Measurements from ENCODE around the gene RGS17. TPM values are rescaled to one million over a fixed set of nuclear protein-coding genes. Genes with fewer than 3 reads are reported as not detected.
A peak's percentile ranks its signal among the peaks of the same experiment; 100 is the strongest.

Gene RGS17
- total RNA-seq, 6 experiments from 2014 or later: 0.02 to 0.24 (median 0.09) TPM; not detected in 1

DNA sequence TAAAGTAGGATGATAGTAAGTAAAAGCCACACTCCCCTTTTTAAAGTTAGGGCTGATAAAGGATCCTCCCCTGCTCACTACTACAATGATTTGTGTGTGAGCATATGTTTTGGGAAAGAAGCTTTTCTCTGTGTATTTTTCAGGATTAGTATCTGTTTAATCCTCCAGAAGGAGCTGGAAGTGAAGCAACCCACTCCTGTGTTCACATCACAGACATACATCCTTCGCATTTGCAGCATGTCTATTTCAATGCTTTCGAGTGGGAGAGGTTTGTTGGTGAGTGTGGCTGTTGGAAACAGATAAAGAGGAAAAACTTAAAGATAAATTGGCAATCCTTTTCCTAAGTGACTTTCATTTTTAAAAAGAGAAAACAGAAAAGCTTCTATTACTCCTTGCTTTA, 31.6 kb upstream of the RGS17 start:
- H3K4me3 Mint-ChIP-seq: no peak overlapping the region
- TF ChIP-seq, protein P1, sequence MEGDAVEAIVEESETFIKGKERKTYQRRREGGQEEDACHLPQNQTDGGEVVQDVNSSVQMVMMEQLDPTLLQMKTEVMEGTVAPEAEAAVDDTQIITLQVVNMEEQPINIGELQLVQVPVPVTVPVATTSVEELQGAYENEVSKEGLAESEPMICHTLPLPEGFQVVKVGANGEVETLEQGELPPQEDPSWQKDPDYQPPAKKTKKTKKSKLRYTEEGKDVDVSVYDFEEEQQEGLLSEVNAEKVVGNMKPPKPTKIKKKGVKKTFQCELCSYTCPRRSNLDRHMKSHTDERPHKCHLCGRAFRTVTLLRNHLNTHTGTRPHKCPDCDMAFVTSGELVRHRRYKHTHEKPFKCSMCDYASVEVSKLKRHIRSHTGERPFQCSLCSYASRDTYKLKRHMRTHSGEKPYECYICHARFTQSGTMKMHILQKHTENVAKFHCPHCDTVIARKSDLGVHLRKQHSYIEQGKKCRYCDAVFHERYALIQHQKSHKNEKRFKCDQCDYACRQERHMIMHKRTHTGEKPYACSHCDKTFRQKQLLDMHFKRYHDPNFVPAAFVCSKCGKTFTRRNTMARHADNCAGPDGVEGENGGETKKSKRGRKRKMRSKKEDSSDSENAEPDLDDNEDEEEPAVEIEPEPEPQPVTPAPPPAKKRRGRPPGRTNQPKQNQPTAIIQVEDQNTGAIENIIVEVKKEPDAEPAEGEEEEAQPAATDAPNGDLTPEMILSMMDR (IDR thresholded peaks at IDR 0.05): no peak
- peaks cover 5% of the 10 kb centered on the region; the same call in 1 of the 2 replicates for H3K9me3 Mint-ChIP-seq
- H3K27ac Mint-ChIP-seq: no peak overlapping the region
- peaks cover 14% of the 10 kb centered on the region for H3K4me1 Mint-ChIP-seq (ENCODE audit: low read depth)
- peaks cover 4% of the 10 kb centered on the region for H3K27me3 Mint-ChIP-seq (ENCODE audit: insufficient read depth)
- no peaks in the 10 kb centered on the region for H3K36me3 Mint-ChIP-seq (ENCODE audit: low read depth)
- DNase-seq: no peak

DNA sequence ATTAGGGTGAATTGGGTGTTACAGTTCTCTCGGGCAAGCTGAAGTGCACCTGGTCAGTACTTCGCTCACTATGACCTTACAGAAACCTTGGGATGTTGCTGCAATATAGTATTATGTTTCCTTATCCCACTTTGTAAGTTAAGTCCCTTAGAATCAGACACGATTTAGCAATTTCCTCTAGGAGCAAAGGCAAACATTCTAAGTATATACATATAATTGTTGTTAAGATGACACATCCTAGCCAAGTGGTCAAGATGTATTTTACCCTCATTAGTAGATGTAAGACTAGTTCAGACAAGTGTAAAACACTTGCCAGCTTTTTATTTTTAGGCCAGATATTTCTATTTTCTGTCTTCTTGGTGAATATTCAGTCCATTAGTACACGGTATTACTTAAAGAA, 31.1 kb upstream of the RGS17 start:
- peaks cover 5% of the 10 kb centered on the region; the same call in 1 of the 2 replicates for H3K9me3 Mint-ChIP-seq
- no peak overlapping the region for H3K27ac Mint-ChIP-seq
- H3K36me3 Mint-ChIP-seq (ENCODE audit: low read depth): no peaks in the 10 kb centered on the region
- no peak overlapping the region for H3K4me3 Mint-ChIP-seq
- TF ChIP-seq, protein P1 (IDR thresholded peaks at IDR 0.05): no peak
- peaks cover 9% of the 10 kb centered on the region for H3K4me1 Mint-ChIP-seq (ENCODE audit: low read depth)
- DNase-seq: no peak
- peaks cover 4% of the 10 kb centered on the region for H3K27me3 Mint-ChIP-seq (ENCODE audit: insufficient read depth)

DNA sequence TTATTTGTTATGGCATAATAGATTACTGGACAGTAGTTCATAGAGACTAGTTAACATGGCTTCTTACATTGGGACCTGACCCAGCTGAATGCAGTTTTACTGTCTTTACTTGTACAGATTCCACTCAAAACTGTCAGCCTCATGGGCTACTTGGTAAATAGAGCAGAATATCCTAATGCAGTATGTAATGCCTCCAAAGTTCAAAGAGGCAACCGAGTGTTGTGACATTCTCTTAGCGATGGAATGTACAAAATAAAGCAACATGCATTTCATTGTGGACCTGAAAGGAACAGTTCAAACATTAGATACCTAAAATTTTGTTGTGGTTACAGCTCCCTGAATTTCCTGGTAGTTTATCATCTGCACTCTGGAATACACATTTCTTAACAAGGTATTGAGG, 29.1 kb upstream of the RGS17 start:
- no peak for DNase-seq
- TF ChIP-seq, protein P1 (IDR thresholded peaks at IDR 0.05): no peak
- Mint-ChIP-seq H3K27ac (no peak overlapping the region), H3K36me3 (ENCODE audit: low read depth) (no peaks in the 10 kb centered on the region), H3K9me3 (peaks cover 5% of the 10 kb centered on the region; the same call in 1 of the 2 replicates), H3K4me3 (no peak overlapping the region), H3K4me1 (ENCODE audit: low read depth) (no peaks in the 10 kb centered on the region), H3K27me3 (ENCODE audit: insufficient read depth) (peaks cover 4% of the 10 kb centered on the region)

DNA sequence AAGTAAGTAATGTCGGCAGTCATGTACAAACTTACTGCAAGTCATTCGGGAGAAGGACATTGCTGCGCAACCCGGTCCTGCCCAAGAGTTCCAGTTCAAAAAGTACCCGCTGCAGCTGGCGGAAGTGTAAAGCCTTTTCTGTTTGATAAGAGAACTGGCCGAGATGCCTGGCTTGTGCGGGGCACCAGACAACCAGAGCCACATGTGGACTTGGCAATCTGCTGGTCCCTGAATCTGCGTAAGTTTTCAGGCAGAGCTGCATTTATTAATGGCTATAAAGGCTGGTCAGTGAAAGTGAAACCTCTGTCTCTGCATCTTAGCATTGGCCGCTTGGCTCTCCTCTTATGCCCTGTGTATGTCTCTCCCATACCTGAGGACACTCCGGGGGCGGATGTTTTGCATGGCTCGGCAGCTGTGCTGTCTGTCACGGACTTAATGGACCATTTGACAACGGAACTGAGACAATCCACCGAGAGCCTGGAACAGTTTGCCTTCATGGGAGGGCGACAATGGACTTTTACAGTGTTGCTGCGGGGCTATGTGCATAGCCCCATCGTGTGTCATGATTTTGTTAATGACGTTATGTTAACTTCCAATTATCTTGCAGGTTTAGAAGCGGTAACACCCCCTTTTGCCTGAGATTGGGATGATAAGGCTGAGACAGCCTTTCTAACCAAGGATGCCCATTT, 19.8 kb upstream of the RGS17 start:
- no peaks in the 10 kb centered on the region for H3K9me3 Mint-ChIP-seq

DNA sequence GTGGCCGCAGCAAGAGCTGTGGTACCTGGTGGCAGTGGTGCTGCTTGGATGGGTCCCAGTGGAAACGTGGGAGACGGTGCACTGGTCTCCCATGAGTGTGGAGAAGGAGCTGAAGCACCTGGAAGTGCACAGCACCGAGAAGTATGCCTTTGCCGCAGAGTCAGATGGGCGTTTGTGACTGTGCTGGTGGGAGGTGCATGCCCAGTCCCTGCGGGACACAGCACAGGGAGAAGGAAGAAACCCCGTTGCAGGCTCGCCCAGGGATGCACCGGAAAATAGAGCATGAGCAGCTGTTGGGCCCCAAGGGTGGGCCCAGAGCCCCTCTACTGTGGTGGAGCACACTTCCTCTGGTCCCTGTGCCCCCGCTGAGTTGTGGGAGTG, 19.3 kb upstream of the RGS17 start:
- no peak for DNase-seq
- Mint-ChIP-seq H3K4me3 (no peak overlapping the region), H3K27me3 (ENCODE audit: insufficient read depth) (peaks cover 22% of the 10 kb centered on the region), H3K27ac (no peak overlapping the region), H3K4me1 (ENCODE audit: low read depth) (0 out of 2 replicates have a peak, but pooled peaks cover 5% of the 10 kb centered on the region), H3K36me3 (ENCODE audit: low read depth) (no peaks in the 10 kb centered on the region), H3K9me3 (no peaks in the 10 kb centered on the region)
- TF ChIP-seq, protein P1 (IDR thresholded peaks at IDR 0.05): no peak

More for the DNA sequence above, 19.8 kb upstream of the RGS17 start:
- peak overlapping the region; percentile 53; the same call in 1 of the 2 replicates for H3K4me3 Mint-ChIP-seq
- TF ChIP-seq, protein P1 (IDR thresholded peaks at IDR 0.05): no peak
- H3K27ac Mint-ChIP-seq: no peak overlapping the region
- DNase-seq: no peak
- peaks cover 22% of the 10 kb centered on the region for H3K27me3 Mint-ChIP-seq (ENCODE audit: insufficient read depth)
- 0 out of 2 replicates have a peak, but pooled peaks cover 5% of the 10 kb centered on the region for H3K4me1 Mint-ChIP-seq (ENCODE audit: low read depth)
- no peaks in the 10 kb centered on the region for H3K36me3 Mint-ChIP-seq (ENCODE audit: low read depth)
